ENCODE results near the gene VAV3.

VAV3 gene

GRCh38 chr1:107545056-107545577 is 419.9 kb downstream of the VAV3 start:
- DNase-seq, result no peak

- DNase-seq, result no peak
These were observed 420.7 kb downstream of the VAV3 start for GRCh38 chr1:107544285-107544684.

GRCh38 chr1:107541412-107541811 is 423.6 kb downstream of the VAV3 start:
- DNase-seq, result no peak

GRCh38 chr1:107538502-107538901 is 426.5 kb downstream of the VAV3 start:
- DNase-seq, result no peak

- no peak for DNase-seq
These were observed 428.7 kb downstream of the VAV3 start for GRCh38 chr1:107536266-107536665.

GRCh38 chr1:107535091-107535490 is 429.9 kb downstream of the VAV3 start:
- DNase-seq, result no peak

GRCh38 chr1:107534632-107535031 is 430.3 kb downstream of the VAV3 start:
- DNase-seq, result no peak

- DNase-seq, result no peak
These were observed 431.5 kb downstream of the VAV3 start for GRCh38 chr1:107533436-107533835.

GRCh38 chr1:107532318-107532717 is 432.7 kb downstream of the VAV3 start:
- DNase-seq, result no peak

GRCh38 chr1:107531065-107531908 is 433.7 kb downstream of the VAV3 start:
- no peak for DNase-seq

GRCh38 chr1:107530543-107530942 is 434.4 kb downstream of the VAV3 start:
- peak in 1 of 56 donors; percentile 12 for DNase-seq

GRCh38 chr1:107529511-107530149 is 435.4 kb downstream of the VAV3 start:
- peak in 21 of 56 donors; percentile 0 to 56 (median 8) for DNase-seq

- DNase-seq, result no peak
These were observed 438.3 kb downstream of the VAV3 start for GRCh38 chr1:107526524-107527198.

GRCh38 chr1:107525961-107526360 is 439.0 kb downstream of the VAV3 start:
- DNase-seq, result no peak

- DNase-seq, result no peak
These were observed 439.8 kb downstream of the VAV3 start for GRCh38 chr1:107525145-107525544.

- no peak for DNase-seq
These were observed 440.7 kb downstream of the VAV3 start for GRCh38 chr1:107524301-107524700.

- no peak for DNase-seq
These were observed 441.2 kb downstream of the VAV3 start for GRCh38 chr1:107523736-107524135.

GRCh38 chr1:107523061-107523460 is 441.9 kb downstream of the VAV3 start:
- no peak for DNase-seq

Measured in nucleus accumbens (tissue), 56 donors.